HG03139 (cell line): ENCODE results near the gene PALLD.

Experiments used
- ATAC-seq: cut with Tn5 transposase; IDR thresholded peaks from one replicate; pipeline ENCODE4 v1.9.1; 2021; ENCODE audit not compliant: unreplicated experiment

PALLD gene

DNA sequence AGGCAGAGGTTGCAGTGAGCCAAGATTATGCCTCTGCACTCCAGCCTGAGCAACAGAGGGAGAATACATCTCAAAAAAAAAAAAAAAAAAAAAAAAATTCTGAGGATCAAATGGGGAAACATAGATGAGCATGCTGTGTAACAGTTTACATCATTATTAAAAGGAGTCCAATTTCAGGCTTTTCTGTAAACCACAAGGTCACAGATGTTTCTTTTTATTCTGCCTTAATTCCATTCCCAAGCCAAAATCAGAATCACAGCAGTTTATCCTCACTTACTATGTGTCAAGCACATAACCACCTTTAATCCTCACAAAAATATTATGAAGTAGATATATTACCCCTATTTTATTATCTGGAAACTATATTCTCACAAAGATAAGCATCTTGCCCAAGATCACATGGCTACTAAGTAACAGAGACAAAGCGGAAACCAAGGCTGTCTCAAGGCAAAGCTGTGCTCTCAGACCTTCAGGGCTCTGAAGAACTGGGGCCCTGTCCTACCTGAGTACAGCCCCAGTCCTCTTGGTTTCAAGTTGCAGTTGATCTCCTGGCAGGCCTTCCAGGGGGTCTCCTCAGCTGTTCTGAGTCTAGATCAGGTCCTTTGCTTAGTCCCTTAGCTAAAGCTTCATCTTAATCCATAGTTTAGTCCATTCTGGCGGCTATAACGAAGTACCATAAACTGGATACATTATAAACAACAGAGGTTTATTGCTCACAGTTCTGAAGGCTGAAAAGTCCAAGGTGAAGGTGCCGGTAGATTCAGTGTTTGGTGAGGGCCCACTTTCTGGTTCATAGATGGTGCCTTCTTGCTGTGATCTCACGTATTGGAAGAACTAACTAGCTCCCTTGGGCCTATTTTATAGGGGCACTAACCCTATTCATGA, 141.3 kb downstream of the PALLD start:
- no peak for ATAC-seq

DNA sequence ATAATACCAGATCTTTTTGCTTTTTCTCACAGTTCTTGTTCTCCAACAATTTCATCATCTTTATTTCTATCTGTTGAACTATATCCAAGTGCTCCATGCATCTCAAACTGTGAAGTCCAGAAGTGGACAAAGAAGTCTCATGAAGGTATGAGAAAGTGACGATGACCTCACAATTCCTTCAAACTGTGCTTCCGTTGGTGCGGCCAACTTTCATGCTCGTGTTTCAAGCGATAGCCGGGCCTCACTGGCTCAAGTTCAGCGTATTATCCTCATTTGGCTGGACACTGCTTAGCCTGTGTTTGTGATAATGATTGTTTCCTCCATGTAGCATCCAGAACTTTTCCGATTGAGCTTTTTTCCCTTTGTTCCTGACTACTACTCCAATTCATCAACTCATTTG, 143.1 kb downstream of the PALLD start:
- ATAC-seq: no peak

DNA sequence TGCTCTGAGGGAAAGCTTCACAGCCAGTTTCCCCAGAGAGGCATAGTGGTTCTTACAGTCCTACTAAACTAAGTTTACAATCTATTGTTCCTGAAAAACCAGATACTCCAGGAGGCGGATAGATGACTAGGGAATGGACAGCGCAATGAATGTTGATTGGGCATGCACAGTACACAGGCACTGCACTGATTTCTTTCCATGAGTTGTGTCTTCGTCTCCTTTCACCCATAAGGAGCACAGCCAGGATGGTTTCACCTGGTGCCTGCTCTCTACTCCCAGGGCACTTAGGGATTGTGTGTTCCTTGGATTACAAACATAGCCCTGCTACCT, 144.9 kb downstream of the PALLD start:
- ATAC-seq: no peak

DNA sequence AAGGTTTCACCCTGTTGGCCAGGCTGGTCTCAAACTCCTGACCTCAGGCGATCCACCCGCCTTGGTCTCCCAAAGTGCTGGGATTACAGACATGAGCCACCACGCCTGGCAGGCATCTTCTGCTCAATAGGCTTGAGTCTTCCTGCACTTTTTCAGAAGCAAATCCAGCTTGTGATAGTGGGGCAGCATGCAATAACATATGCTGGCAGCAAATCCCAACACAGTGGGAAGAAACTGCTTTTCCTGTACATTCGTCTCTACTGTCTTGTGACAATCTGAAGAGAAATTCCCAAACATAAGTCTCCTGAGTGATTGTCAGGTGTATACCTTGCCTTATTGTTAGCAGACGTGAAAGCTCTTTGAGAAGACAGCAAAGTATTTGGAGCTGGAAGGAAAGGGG, 145.7 kb downstream of the PALLD start:
- no peak for ATAC-seq

DNA sequence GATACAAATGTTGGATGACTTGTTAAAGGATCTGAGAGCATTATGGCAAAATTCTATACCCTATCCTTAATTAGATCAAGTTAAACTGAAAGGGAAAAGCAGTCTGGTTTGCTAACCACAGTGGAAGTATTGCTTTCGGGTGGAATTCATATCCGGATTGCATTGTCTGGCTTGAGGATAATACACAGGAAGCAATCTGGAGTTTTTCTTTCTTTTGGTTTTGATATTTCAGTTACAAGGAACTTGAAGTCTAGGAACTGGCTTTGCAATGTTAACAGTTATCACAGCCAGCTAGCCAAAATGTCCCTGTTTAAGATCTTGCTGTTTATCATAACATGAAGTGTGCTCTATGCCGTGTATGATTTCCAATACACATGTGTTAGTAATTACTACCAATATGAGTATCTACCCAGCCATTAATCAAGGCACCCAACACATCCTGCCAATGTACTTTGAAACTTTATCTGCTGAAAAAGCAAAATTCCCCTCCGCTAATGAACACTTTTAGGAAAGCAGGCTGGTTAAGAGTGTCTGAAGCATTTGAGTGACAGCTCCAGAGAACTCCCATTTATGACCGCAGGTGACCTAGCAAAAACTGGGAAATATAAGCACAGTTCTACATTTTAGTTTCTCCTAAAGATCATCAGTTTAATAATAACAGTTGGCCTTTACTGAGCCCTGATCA, 146.4 kb downstream of the PALLD start:
- ATAC-seq: no peak

DNA sequence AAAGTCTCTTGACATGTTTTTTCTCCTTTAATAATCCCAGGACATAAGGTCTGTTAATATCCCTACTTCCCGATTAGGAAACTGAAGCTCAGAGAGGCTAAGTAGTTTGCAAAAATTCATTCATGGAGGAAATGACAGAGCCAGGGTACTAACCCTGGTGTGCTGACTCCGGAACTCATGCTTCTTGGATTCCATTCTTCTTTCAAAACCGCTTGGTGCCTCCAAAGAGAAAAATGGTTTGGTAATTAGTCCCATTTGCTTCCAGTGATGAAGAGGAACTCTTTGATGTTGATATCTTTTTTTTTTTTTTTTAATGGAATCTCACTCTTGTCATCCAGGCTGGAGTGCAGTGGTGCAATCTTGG, 146.9 kb downstream of the PALLD start:
- no peak for ATAC-seq

DNA sequence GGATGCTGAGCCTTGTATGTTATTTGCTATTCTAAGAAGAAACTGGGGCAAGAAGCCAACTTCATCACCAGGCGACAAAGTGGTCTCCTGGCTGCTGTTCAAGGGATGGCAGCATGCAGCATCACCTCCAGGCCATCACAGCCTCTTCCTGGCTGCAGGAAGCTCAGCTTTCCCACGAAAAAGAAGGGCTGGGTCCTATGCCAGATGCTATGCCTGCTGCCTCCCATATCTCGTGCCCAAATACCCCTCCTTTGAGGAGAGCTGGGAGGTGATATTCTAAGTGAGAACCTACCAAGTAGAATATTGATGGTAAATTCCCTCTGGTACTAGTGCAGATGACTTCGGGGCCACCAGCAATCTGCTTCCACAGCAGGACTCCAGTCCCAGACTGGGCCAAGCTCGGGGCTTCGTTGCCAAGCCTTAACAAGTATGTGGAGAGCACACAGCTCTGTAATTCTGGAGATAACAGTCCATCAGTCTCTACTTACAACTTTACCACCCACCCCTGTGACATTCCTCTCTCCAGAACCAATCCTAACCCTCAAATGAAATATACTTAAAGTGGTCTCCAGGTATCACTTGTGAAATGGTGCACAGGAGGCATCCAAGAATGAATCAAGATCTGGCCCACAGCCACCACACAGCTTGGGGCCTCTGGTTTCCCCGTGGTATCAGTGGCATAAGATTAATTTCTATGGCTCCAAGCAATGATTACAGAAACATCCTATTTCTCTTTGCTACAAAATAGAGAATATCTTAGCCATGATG, 149.3 kb downstream of the PALLD start:
- ATAC-seq: no peak

DNA sequence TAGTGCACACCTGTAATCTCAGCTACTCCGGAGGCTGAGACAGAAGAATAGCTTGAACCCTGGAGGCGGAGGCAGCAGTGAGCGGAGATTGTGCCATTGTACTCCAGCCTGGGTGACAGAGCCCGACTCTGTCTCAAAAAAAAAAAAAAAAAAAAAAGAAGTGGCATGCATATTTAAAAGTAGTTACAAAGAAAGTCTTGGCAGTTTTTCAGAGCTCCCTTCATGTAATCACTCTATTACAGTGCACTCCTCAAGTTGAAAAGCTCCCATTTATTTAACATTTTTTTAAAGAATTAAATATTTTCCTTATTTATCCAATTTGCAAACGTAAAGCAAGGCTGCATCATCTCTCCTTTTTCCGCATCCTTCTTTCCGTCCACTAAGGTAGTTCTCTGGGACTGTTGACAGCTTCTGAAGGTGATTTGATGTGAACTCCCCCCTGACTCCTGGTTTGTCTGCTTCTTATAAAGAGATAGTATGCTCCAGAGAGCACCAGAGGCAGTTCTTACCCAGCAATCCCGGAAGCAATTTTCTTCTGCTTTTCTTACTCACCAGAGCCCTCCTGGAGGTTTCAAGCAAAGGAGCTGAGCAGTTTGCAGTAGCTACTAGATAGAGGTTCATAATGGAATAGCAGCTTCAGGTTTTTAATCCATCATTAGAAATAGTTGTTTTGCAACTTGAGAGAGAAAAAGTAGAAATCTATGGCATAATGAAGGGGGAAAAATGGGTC, 151.0 kb downstream of the PALLD start:
- no peak for ATAC-seq

DNA sequence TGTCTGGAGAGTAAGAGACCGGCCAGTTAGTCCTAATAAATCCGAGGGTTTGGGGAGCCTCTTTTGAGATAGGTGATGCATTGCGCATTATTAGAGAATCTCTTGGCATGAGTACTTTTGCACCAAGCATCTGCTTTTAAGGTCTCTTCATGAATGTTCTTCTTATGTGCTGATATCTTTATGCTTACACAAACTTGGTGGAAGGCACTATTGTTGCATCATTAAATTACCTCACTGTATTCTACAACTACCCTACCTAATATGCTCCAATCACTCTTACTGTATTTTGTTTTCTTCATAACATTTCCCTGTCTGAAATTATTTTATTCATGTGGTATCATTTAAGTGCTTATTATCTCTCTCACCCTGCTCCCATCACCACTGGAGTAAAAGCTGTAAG, 151.6 kb downstream of the PALLD start:
- ATAC-seq: no peak

DNA sequence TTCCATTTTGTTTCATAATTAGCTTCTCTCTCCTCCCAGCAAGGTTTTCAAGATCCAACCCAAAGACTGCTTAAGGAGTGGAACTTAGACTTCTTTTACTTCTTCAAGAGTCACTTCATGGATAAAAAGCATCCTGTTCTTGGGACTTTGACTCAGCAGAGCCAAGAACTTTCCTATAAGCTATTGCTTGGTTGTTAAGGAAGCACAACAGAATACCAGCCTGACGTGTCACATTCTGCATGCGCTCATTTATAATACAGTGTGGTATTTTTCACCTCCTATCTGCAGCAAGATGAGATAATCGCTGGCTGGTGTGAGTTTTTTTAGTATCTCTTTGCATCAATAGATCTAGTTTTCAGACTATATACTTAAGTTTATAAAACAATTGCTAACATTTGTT, 152.1 kb downstream of the PALLD start:
- ATAC-seq: no peak

DNA sequence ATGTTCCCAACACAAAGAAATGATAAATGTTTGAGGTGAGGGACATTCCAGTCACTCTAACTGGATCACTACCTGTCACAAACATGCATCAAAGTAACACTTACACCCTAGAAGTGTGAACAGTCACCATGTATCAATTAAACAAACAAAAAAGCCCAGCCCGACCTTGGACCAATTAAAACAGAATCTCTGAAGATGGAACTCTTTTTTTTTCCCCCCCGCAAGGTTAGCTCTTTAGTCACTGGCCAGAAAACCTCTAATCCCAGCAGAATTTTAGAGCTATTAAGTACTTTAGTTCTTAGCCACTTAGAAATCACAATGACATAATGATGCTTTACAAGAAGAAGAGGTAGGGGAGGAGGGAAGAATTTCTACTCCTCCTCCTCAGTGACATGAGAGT, 154.5 kb downstream of the PALLD start:
- ATAC-seq: no peak

DNA sequence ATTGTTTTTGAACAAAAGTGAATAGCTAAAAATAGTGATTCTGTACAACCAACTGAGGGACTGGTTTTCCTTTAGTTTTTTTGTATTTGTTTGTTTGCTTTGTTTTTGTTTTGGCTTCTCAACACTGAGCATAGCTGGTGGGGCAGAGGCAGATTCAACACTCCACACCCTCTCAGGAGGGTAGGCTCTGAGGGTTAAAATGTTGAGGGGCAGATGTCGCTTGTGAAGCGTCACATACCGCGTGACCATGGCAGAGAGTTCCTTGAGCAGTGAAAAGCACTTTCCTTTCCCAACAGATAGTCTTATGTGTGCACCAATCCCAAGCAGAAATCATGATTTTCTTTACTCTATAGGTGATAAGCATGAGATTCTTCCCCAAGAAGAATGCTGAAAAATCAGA, 155.0 kb downstream of the PALLD start:
- ATAC-seq: no peak

DNA sequence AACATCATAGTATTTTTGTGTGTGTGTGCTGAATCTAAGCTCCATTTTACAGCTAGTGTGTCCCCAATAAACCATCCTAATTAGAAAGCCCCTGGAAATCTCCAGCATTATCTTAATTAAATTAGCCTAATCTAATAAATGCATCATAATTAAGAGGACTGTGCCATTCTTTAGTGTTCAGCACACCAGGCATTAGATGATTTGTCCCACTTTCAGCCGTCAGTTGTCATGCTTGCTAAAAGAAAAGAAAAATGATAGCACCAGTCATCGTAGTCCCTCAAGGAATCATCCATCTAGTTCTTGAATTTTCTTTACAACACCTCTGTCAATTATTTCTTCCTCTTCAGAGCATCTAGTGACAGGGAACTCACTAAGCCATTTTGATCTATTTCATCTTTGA, 155.9 kb downstream of the PALLD start:
- no peak for ATAC-seq

DNA sequence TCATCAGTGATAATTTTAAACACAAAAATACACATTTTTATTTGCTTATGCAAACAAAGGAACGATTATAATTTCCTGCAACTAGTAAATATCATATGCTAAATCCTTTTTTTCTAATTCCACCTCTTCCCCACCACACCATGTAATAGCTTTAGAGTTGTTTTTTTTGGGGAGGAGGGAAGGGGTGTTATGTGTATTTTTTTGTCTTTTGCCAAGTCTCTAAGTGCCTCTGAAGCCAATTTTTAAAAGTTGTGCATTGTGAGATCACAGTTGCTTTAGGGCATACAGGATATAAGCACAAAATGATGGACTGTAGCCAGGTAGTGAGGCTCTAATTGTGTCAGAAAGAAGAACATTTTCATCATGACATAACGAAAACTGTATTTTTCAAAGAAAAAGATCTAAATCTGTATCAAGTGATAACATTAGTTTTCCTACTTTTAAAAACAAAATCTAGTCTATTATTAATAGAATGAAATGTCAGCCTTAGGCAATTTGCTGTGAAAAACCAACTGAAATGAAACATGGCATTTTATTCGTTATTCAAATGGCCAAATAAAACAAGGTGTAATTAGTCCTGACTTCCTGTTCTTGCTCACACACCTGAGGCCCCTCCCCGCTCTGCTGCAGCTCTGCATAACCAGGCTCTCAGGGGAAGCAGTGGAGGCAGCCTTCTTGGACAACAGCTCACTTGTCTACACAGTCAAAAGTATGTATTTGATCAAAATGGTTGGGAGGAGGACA, 157.4 kb downstream of the PALLD start:
- no peak for ATAC-seq

DNA sequence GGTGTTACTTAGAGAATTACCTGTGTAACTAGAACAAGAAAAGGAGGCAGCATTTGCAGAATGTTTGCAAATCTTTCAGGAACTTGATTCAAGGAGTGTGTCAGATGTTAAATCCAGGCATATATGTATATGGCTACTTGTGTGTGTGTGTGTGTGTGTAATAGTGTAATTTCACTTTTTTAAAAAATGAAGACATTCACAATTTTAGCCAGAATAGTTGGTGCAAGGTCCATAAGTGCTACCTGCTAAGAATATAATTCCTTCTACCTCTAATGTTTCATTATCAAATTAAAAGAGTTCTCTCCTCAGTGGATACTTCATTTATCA, 158.0 kb downstream of the PALLD start:
- no peak for ATAC-seq

DNA sequence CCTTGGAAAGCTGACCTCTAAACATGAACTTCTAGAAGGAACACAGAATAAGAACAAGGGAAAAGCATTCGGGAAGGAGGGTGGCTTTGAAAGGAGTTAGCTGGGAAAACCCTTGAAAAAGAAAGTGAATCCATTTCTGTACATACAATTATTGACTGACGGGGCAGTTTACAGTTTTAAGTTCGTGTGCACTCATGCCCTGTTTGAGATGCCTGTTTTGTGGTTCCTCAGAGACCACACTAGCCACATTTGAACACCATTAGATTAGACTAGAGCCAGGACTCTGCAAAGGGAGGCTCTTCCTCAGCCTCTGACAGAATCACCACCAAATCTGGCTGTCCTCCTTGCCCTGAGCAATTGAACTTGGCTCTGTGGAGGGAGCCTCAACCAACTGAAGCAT, 158.3 kb downstream of the PALLD start:
- ATAC-seq: no peak

DNA sequence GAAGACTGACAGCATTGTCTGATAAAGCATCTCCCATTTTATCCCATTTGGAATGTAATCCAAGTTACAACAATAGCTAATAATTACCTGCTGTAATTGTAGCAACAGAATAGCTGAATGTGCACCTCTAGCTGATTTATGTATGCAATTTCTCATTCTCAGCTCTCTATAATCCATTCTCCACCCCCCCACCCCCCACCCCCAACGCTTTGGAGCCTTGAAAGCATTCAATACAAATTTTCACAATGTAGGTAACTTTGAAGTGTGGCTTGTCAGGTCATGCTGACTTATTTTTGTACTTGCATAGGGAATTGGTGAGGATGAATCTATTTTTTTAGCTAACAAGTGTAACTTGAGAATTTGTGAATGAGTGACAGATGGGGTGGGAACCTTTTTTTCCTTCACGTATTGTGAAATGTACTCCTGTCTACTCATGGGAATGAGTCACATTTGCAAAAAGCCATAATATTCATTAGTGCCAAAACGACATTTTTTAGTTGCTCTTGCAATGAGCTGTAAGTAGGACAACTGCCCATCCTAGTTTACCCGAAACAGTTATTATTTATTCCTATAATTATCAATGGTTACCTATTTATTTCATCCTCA, 159.3 kb downstream of the PALLD start:
- no peak for ATAC-seq

DNA sequence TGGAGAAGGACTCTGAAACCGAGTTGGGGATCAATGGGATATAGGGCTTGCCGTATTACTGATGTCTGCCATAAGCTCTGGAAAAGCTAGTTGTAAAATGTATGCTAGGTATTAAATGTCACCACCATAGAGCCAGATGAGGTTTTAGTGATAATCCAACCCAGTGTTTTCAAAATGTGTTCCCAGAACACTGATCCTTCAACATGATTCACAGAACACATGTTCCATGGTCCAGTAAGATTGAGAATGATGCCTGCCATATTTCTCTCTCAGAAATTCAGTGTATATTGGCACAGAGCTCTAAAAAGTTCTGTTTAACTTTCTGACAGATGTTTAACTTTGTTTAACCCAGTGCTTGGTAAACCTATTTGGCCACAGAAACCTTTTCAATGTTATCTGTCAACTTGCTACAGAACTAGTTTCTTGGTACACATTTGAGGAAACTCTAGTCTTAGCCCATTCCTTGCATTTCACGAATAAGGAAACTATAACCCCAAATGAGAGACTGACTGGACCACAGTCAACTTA, 160.2 kb downstream of the PALLD start:
- no peak for ATAC-seq

DNA sequence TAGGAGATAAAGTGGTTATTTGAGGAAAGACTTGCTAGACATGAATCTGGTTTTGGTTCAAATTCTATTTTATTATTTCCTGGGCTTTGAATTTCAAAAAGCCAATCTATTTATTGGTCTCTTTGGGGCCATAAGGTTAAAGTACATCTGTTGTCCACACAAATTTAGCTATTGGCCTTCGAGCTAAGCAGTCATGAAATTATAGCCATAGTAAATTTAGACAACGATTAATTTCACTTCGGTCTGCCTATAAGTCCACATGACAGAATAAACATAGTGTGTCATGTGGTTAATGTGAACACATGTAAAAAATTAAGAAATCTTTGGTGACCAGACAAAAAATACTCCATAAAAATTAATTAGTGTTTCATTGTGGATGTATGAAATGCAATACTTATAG, 161.9 kb downstream of the PALLD start:
- ATAC-seq: no peak
